ENCODE results near the gene ADPRM. TPM values are rescaled to one million over a fixed set of nuclear protein-coding genes. Genes with fewer than 3 reads are reported as not detected.

The ADPRM gene
- total RNA-seq, 1 experiment from 2014 or later: 7.9 TPM

- DNase-seq (ENCODE audit: low read depth, low spot score): peak; percentile 39
- peak; percentile 94 for ATAC-seq
- no peaks in the 10 kb centered on the region for H3K4me1 ChIP-seq (ENCODE audit: control insufficient read depth in 1 of 2, insufficient read depth in 2 of 2, low read length in 2 of 2)
- H3K79me2 ChIP-seq (ENCODE audit: insufficient read depth, low read length): no peaks in the 10 kb centered on the region
- POLR2A ChIA-PET: no interaction called here
- CTCF ChIA-PET: interaction anchor here (0.7 to 2.5 kb wide), 13 partner anchors 12 to 1198 kb away, joined by 3 to 31 read pairs (median 3); no protein-coding TSS in a partner anchor
- no peak overlapping the region for H3K4me2 ChIP-seq (ENCODE audit: low read length)
- H3K9me3 ChIP-seq (ENCODE audit: control insufficient read depth in 1 of 2, insufficient read depth in 1 of 2, low read depth in 1 of 2, low read length in 2 of 2): no peaks in the 10 kb centered on the region
- RAD21 ChIA-PET (ENCODE audit: low non-redundant PET in 1 of 2, low total read pairs in 2 of 2, uncharacterized antibody in 2 of 2, unreplicated experiment in 2 of 2): interaction anchor here (1.2 to 1.7 kb wide), 2 partner anchors 108 kb away, joined by 3 to 5 read pairs; no protein-coding TSS in a partner anchor
- peaks cover 11% of the 10 kb centered on the region; the same call in 1 of the 2 replicates for H3K27me3 ChIP-seq (ENCODE audit: insufficient read depth, low read length)
- peak overlapping the region; percentile 19 for H2AFZ ChIP-seq (ENCODE audit: low read depth, low read length, poor library complexity, severe bottlenecking)
- H3K9ac ChIP-seq (ENCODE audit: low read length): no peak overlapping the region
- BruUV-seq (replicated peaks): no TSS peak
- H3K27ac ChIP-seq (ENCODE audit: low read depth, low read length): no peak overlapping the region
- H3K4me3 ChIP-seq (replicated peaks in 1 of 2; ENCODE audit: low read depth in 1 of 2, low read length in 2 of 2): no peak overlapping the region
- H4K20me1 ChIP-seq (ENCODE audit: insufficient read depth): no peaks in the 10 kb centered on the region
- no peaks in the 10 kb centered on the region for H3K9me2 ChIP-seq (ENCODE audit: insufficient read depth)
- intact Hi-C loops (cut with micrococcal nuclease): loop anchor here (1.0 to 5.0 kb wide), 3 partner anchors 108 to 1250 kb away; no protein-coding TSS in a partner anchor
- no peak for TF ChIP-seq POLR2A (IDR thresholded peaks at IDR 0.05; ENCODE audit: borderline replicate concordance, extremely low read depth, insufficient read depth, insufficient read length)
- TF ChIP-seq YY1 (IDR thresholded peaks at IDR 0.05; ENCODE audit: extremely low read depth, insufficient replicate concordance, low read depth, low read length): peak; percentile 67
- peak; percentile 77 for TF ChIP-seq RAD21 (IDR thresholded peaks at IDR 0.05; ENCODE audit: low read depth)
- TF ChIP-seq TCF7L2 (IDR thresholded peaks at IDR 0.05; ENCODE audit: borderline replicate concordance, extremely low read depth, insufficient read depth, insufficient read length): no peak
- TF ChIP-seq ELF1 (IDR thresholded peaks at IDR 0.05; ENCODE audit: borderline replicate concordance, low read depth): no peak
- TF ChIP-seq EZH2phosphoT487 (IDR thresholded peaks at IDR 0.05; ENCODE audit: borderline replicate concordance): no peak
- TF ChIP-seq SRF (IDR thresholded peaks at IDR 0.05; ENCODE audit: low read depth): no peak
- no peak for TF ChIP-seq SP1 (IDR thresholded peaks at IDR 0.05; ENCODE audit: low read depth)
- TF ChIP-seq EGR1 (IDR thresholded peaks at IDR 0.05; ENCODE audit: low read depth): no peak
- peak; percentile 58 to 87 (median 74); a peak in 5 of 6 replicates for TF ChIP-seq CTCF (IDR thresholded peaks at IDR 0.05 in 2 of 3, conservative IDR thresholded peaks at IDR 0.05 in 1 of 3; ENCODE audit: borderline replicate concordance in 1 of 3, insufficient read depth in 1 of 3, low read depth in 2 of 3, low read length in 2 of 3)
- TF ChIP-seq POLR2AphosphoS5 (IDR thresholded peaks at IDR 0.05; ENCODE audit: low read depth, low read length): no peak
- TF ChIP-seq FOSL1 (IDR thresholded peaks at IDR 0.05; ENCODE audit: low read depth): no peak
- TF ChIP-seq ZBTB33 (IDR thresholded peaks at IDR 0.05; ENCODE audit: extremely low read depth, insufficient replicate concordance, low read length): no peak
- no peak for TF ChIP-seq MAX (IDR thresholded peaks at IDR 0.05)
- TF ChIP-seq ATF3 (IDR thresholded peaks at IDR 0.05): no peak
- TF ChIP-seq ZFX (IDR thresholded peaks at IDR 0.05): no peak
- TF ChIP-seq ZNF274 (IDR thresholded peaks at IDR 0.05; ENCODE audit: low read depth, low read length): no peak
- no peaks in the 10 kb centered on the region for H3K36me3 ChIP-seq (ENCODE audit: control insufficient read depth in 1 of 2, insufficient read depth in 2 of 2, low read length in 2 of 2)
Observed at GRCh38 chr17:10737168-10737622, 39.8 kb downstream of the ADPRM start.
